GM21360 (cell line): Measurements from ENCODE around the gene LRPAP1.
"Not testable (repeated sequence)": the region's sequence is repeated elsewhere in the genome, so short reads cannot be mapped to it uniquely, and the experiment has no call there.

ENCODE experiments used
- ATAC-seq: cut with Tn5 transposase; IDR thresholded peaks from one replicate; pipeline ENCODE4 v1.9.1; 2021; ENCODE audit warnings: mild to moderate bottlenecking, moderate library complexity; ENCODE audit not compliant: unreplicated experiment

Gene LRPAP1

GRCh38 chr4:3463556-3464348 is 68.5 kb downstream of the LRPAP1 start:
- ATAC-seq, result no peak

GRCh38 chr4:3462790-3463415 is 69.3 kb downstream of the LRPAP1 start, which contains the start of gene DOK7:
DOK7 (plus strand) TSS chr4:3463306; CDS start chr4:3463376, 70 bp downstream.
- ATAC-seq, result no peak

- no peak for ATAC-seq
Observed at GRCh38 chr4:3462321-3462789, 69.9 kb downstream of the LRPAP1 start.

GRCh38 chr4:3461515-3462291 is 70.5 kb downstream of the LRPAP1 start:
- no peak for ATAC-seq

GRCh38 chr4:3460926-3461325 is 71.3 kb downstream of the LRPAP1 start:
- no peak for ATAC-seq

- ATAC-seq, result not testable (repeated sequence)
Observed at GRCh38 chr4:3459156-3459555, 73.1 kb downstream of the LRPAP1 start.

GRCh38 chr4:3458371-3458770 is 73.9 kb downstream of the LRPAP1 start:
- no peak for ATAC-seq

- ATAC-seq, result not testable (repeated sequence)
Observed at GRCh38 chr4:3455596-3455995, 76.6 kb downstream of the LRPAP1 start.
